ENCODE data around the gene NSUN3. TPM values are rescaled to one million over a fixed set of nuclear protein-coding genes. Genes with fewer than 3 reads are reported as not detected.

NSUN3 gene
- total and polyA plus RNA-seq, 12 donors, result 3.3 to 9.6 (median 6.9) TPM

- Histone ChIP-seq H3K4me1 (peaks cover 0 to 10% (median 0%) of the 10 kb centered on the region in 9 donors), H3K4me3 (no peak overlapping the region), H3K27ac (no peak overlapping the region), H3K9me3 (no peaks in the 10 kb centered on the region), H3K36me3 (peaks cover 0 to 30% (median 3%) of the 10 kb centered on the region in 9 donors), H3K27me3 (no peaks in the 10 kb centered on the region)
- intact Hi-C loops (cut with DNase I), result no loop called here
- ATAC-seq (no peak), DNase-seq (no peak)
- 88 to 89% methylated on average over 2 of the region's 2 CpGs for WGBS, 2 donors
- no peak for TF ChIP-seq CTCF (IDR thresholded peaks at IDR 0.05)
These were observed 58.3 kb downstream of the NSUN3 start for GRCh38 chr3:94121161-94121560.

GRCh38 chr3:94127115-94127514 lies 64.3 kb downstream of the NSUN3 start:
- no peak for ATAC-seq
- Histone ChIP-seq H3K4me3 (no peak overlapping the region), H3K4me1 (peaks cover 0 to 11% (median 0%) of the 10 kb centered on the region in 9 donors), H3K9me3 (no peaks in the 10 kb centered on the region), H3K36me3 (peaks cover 0 to 62% (median 6%) of the 10 kb centered on the region in 9 donors), H3K27ac (no peak overlapping the region), H3K27me3 (no peaks in the 10 kb centered on the region)
- TF ChIP-seq CTCF (IDR thresholded peaks at IDR 0.05), result no peak
- WGBS, 2 donors, result 73 to 79% methylated on average over 2 of the region's 2 CpGs
- DNase-seq, result no peak
- intact Hi-C loops (cut with DNase I), result no loop called here

GRCh38 chr3:94130690-94131089 lies 67.8 kb downstream of the NSUN3 start:
- TF ChIP-seq CTCF (IDR thresholded peaks at IDR 0.05), result no peak
- H3K36me3 ChIP-seq, result peaks cover 0 to 38% (median 6%) of the 10 kb centered on the region in 9 donors
- H3K27ac ChIP-seq, result no peak overlapping the region
- DNase-seq, result peak in 1 of 2 donors; percentile 14
- H3K27me3 ChIP-seq, result no peaks in the 10 kb centered on the region
- intact Hi-C loops (cut with DNase I), result no loop called here
- no peak for ATAC-seq
- H3K4me3 ChIP-seq, result no peak overlapping the region
- H3K9me3 ChIP-seq, result no peaks in the 10 kb centered on the region
- WGBS, 2 donors, result 77 to 83% methylated on average over 2 of the region's 2 CpGs
- H3K4me1 ChIP-seq, result peaks cover 0 to 11% (median 0%) of the 10 kb centered on the region in 9 donors

- intact Hi-C loops (cut with DNase I), result no loop called here
These were observed 69.9 kb downstream of the NSUN3 start for GRCh38 chr3:94132777-94133176.

More at GRCh38 chr3:94132777-94133176, 69.9 kb downstream of the NSUN3 start:
- H3K9me3 ChIP-seq, result no peaks in the 10 kb centered on the region
- H3K36me3 ChIP-seq, result peaks cover 0 to 17% (median 0%) of the 10 kb centered on the region in 9 donors
- DNase-seq, result no peak
- no peak for TF ChIP-seq CTCF (IDR thresholded peaks at IDR 0.05)
- 16 to 21% methylated on average over 1 of the region's 1 CpG for WGBS, 2 donors
- ATAC-seq, result no peak
- H3K4me3 ChIP-seq, result no peak overlapping the region
- no peaks in the 10 kb centered on the region for H3K27me3 ChIP-seq
- no peak overlapping the region for H3K27ac ChIP-seq
- H3K4me1 ChIP-seq, result peaks cover 0 to 11% (median 0%) of the 10 kb centered on the region in 9 donors

Data from heart right ventricle (tissue), 16 donors.